Effector memory CD4-positive, alpha-beta T cell (primary cell): ENCODE measurements around the gene LRRC56.
"Not testable (repeated sequence)": the region's sequence is repeated elsewhere in the genome, so short reads cannot be mapped to it uniquely, and the experiment has no call there.

Source experiments
- DNase-seq, 3 donors: peaks; one replicate each; pipeline ENCODE4 v3.0.0-alpha.2; 2020
- H3K27ac ChIP-seq: 2 replicates; pipeline ENCODE4 v1.7.0; 2013; ENCODE audit warnings: mild to moderate bottlenecking, low read length, moderate library complexity; ENCODE audit not compliant: insufficient read depth, poor library complexity, severe bottlenecking
- H3K27me3 ChIP-seq: replicated peaks from 2 replicates; pipeline ENCODE4 v1.7.0; 2013; ENCODE audit warnings: mild to moderate bottlenecking, low read length; ENCODE audit not compliant: insufficient read depth, control insufficient read depth, poor library complexity, severe bottlenecking
- H3K36me3 ChIP-seq: 2 replicates; pipeline ENCODE4 v1.7.0; 2013; ENCODE audit warnings: mild to moderate bottlenecking, low read length, moderate library complexity; ENCODE audit not compliant: control insufficient read depth, insufficient read depth
- H3K4me1 ChIP-seq: 2 replicates; pipeline ENCODE4 v1.7.0; 2013; ENCODE audit warnings: low read length, mild to moderate bottlenecking; ENCODE audit not compliant: control insufficient read depth, insufficient read depth, poor library complexity, severe bottlenecking
- H3K4me3 ChIP-seq: 2 replicates; pipeline ENCODE4 v1.7.0; 2013; ENCODE audit warnings: low read length, low read depth, mild to moderate bottlenecking; ENCODE audit not compliant: insufficient read depth, poor library complexity, severe bottlenecking
- H3K9me3 ChIP-seq: 2 replicates; pipeline ENCODE4 v1.7.0; 2013; ENCODE audit warnings: mild to moderate bottlenecking, low read length, moderate library complexity; ENCODE audit not compliant: control insufficient read depth

LRRC56 gene

DNA sequence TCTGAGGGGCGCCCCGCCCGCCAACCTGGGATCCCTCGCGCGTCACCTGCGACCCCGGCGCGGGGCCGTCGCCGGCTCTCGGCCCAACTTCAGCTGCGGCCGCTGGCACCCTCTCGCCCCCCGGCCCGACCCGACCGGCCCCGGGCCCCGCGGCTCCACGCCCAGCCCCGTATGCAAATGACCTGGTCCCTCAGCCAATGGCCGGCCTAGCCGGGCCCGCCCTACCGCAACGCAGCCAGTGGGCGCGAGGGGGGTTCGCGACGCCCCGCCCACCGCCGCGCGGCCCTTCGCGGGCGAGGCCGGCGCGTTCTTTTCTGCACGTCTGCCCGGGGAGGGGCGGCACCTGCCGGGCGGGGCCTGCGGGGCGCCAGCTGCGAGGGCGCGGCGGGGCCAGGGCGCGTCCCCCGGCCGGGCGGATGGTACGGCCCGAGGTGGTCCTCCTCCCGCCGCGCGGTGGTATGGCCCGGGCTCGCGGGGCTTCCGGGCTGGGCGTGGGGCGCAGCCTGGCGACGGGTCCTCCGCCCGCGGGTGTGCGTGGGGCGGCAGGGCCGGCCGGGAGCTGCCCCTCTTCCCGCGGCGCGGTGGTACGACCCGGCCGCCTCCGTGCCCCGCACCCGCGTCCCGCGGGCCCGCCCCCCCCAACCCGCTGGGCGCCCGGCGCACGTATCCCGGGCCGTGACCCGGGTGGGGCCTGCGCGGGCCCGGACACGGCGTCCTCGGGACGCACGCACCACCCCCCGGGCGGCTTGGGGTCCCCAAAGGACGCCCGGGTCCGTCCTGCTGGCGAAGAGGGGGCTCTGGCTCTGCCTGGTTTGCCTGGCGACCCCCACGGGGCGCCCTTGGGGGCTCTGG is 31.2 kb downstream of the LRRC56 start:
- H3K27ac ChIP-seq, result no peak overlapping the region
- DNase-seq, result peak; percentile 89 to 92 (median 89)
- peaks cover under 1% of the 10 kb centered on the region for H3K36me3 ChIP-seq
- no peaks in the 10 kb centered on the region for H3K27me3 ChIP-seq
- H3K9me3 ChIP-seq, result no peaks in the 10 kb centered on the region
- peaks cover 8% of the 10 kb centered on the region for H3K4me1 ChIP-seq
- H3K4me3 ChIP-seq, result peak overlapping the region; percentile 53

DNA sequence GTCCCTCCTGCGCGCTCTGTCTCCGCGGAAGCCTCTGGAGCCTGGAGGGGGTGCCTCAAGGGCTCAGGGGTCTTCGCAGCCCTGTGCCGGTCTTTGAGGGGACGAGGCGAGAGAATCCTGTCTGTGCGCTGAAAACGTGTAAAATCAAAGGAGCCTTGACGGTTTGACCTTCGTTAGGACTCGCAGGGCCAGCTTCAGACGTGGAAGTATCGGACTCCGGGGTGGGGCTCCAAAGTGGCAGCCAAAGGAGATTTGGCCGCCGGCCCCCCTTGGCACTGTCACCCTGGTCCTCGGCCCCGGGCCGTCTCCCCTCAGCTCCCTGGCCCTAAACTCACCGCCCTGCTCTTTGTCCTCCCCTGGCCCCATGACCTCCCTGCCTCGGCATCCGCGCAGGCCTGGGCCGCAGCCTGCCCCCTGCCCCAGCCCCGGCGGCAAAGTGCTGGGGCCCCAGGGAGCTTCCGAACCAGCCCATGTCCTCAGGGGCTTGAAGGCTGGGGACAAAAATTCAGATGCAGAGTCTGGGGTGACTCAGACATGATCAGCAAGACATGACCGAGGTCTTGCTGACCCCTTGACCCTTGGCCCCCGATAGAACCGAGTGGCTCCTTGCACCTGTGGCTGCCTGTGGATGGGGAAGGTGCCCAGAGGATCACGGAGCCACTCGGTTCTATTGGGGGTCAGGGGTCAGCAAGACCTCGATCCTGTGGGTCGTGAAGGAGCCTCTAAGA is 32.0 kb downstream of the LRRC56 start:
- DNase-seq, result no peak
- Histone ChIP-seq H3K4me3 (peak overlapping the region; percentile 53), H3K27ac (no peak overlapping the region), H3K27me3 (no peaks in the 10 kb centered on the region), H3K36me3 (no peaks in the 10 kb centered on the region), H3K4me1 (peaks cover 10% of the 10 kb centered on the region), H3K9me3 (no peaks in the 10 kb centered on the region)

DNA sequence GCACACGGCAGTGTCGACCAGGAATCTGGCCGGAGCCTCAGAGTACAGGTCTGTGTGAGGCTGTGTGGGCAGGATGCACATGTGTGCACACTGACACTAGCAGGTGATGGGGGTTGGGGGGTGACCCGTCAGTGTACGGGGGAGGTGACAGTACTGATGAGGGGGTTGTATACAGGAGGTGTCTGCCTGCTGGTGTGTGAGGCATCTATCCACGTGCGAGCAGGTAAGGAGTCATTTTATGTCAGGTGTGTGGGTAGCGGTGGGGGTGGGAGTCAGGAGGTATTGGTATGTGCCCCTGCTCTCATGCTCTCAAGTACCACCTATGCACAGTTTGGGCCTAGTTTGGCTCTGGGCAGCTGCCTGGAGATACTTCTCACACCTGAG is 34.5 kb downstream of the LRRC56 start:
- H3K9me3 ChIP-seq, result no peaks in the 10 kb centered on the region
- no peak overlapping the region for H3K27ac ChIP-seq
- no peak for DNase-seq
- H3K4me3 ChIP-seq, result no peak overlapping the region
- H3K27me3 ChIP-seq, result no peaks in the 10 kb centered on the region
- H3K4me1 ChIP-seq, result peaks cover 23% of the 10 kb centered on the region
- H3K36me3 ChIP-seq, result no peaks in the 10 kb centered on the region

- Histone ChIP-seq H3K4me1 (peaks cover 36% of the 10 kb centered on the region), H3K4me3 (no peak overlapping the region)
- no peak for DNase-seq
Observed at GRCh38 chr11:573146-573759, 35.9 kb downstream of the LRRC56 start.

GRCh38 chr11:574031-574570 is 36.8 kb downstream of the LRRC56 start:
- not testable (repeated sequence) for H3K27me3 ChIP-seq, H3K27ac ChIP-seq, DNase-seq, H3K9me3 ChIP-seq, H3K36me3 ChIP-seq
- H3K4me1 ChIP-seq, result peaks cover 40% of the 10 kb centered on the region
- H3K4me3 ChIP-seq, result peak overlapping the region; percentile 35

More at GRCh38 chr11:573146-573759, 35.9 kb downstream of the LRRC56 start:
- Histone ChIP-seq H3K27ac (no peak overlapping the region), H3K36me3 (no peaks in the 10 kb centered on the region), H3K9me3 (no peaks in the 10 kb centered on the region), H3K27me3 (no peaks in the 10 kb centered on the region)

DNA sequence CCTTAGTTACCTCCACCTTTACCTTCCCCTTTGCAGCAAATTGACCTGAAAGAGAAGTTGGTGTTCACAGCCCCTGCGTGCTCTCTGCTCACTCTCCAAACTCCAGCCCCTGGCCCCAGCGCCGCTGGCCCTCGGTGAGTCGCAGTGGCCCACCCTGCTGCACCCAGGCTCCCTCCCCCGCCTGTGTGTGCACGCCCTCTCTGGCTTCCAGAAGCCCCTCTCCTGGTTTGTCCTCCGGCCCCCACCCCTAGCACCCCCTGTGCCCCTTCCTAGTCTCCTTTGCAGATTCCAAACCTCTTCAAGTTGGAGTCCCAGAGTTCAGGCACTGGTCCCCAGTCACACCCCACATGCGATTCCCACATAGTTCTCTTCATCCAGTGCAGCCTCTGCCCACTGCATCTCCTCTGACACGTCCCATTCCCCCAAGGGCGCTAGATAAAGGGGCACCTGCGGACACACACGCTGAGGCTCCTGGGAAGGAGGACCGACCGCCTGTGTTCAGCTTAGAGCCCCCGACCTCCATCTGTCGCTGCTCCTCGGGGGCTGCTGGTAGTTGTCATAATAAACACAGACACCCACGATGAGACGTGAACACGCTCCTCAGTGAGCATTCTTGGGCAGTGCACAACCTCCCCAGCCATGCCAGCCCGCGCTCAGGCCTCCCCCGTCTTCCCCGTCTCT is 37.4 kb downstream of the LRRC56 start:
- peak overlapping the region; percentile 60 for H3K4me3 ChIP-seq
- H3K27ac ChIP-seq, result no peak overlapping the region
- no peaks in the 10 kb centered on the region for H3K9me3 ChIP-seq

DNA sequence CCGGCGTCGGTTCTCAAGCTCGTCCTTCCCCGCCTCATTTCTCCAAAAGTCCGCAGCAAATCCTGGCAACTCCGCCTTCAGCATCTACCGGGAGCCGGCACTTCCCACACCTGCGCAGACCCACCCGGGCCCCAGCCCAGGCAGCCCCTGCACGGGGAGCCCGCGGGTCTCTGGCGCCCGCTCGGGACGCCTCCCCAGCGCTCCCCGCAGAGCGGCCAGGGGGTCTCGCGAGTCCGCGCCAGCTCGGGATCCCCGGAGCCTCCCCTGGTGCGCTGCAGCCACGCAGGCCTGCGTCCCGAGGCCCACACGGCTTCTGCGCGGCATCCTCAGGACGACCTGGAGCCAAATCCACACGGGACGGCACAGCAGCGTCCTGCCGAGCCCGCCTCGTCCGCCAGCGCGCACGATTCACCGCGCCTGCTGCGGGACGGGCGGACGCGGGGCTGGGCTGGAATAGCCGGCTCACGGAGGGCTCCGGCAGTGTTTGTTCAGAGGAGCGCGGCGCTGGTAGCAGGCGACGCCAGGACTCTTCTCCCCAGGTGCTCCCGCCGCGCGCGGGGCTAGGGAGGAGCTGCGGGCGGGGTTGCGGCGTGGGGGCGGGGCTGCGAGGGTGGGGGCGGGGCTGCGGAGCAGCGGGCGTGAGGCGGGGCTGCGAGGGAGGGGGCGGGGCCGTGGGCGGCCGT is 38.1 kb downstream of the LRRC56 start:
- Histone ChIP-seq H3K4me3 (peak overlapping the region; percentile 60), H3K27ac (no peak overlapping the region), H3K27me3 (no peaks in the 10 kb centered on the region), H3K36me3 (no peaks in the 10 kb centered on the region), H3K4me1 (peaks cover 48% of the 10 kb centered on the region), H3K9me3 (no peaks in the 10 kb centered on the region)
- DNase-seq, result no peak

More for the DNA sequence above, 37.4 kb downstream of the LRRC56 start:
- no peak for DNase-seq
- no peaks in the 10 kb centered on the region for H3K27me3 ChIP-seq
- H3K4me1 ChIP-seq, result peaks cover 42% of the 10 kb centered on the region
- no peaks in the 10 kb centered on the region for H3K36me3 ChIP-seq

- peaks cover 50% of the 10 kb centered on the region for H3K4me1 ChIP-seq
- peak within 1 kb of the TSS; percentile 92 for H3K27ac ChIP-seq
- peak within 1 kb of the TSS; percentile 88 for H3K4me3 ChIP-seq
- no peaks in the 10 kb centered on the region for H3K36me3 ChIP-seq
- H3K27me3 ChIP-seq, result no peaks in the 10 kb centered on the region
- peak; percentile 91 to 94 (median 93) for DNase-seq
- H3K9me3 ChIP-seq, result no peaks in the 10 kb centered on the region
Observed at GRCh38 chr11:575996-576768, 38.9 kb downstream of the LRRC56 start, which contains the start of gene PHRF1. PHRF1 (plus strand) TSS chr11:576470; CDS start chr11:581513, 5,043 bp downstream.
